SU-DHL-6 (cell line): ENCODE measurements around the gene NEB.

Experiments used
- H2AFZ ChIP-seq: fragments of 200-600 bp; sonication (generic); 2 replicates; pipeline ENCODE4 v1.6.1; 2014; ENCODE audit warnings: low read depth, mild to moderate bottlenecking, moderate library complexity, mixed read lengths, antibody characterized with exemption, low read length; ENCODE audit not compliant: severe bottlenecking
- H3F3A ChIP-seq: fragments of 200-600 bp; shearing (Covaris generic); 2 replicates; pipeline ENCODE4 v1.6.0; 2016; ENCODE audit warnings: antibody characterized with exemption, mild to moderate bottlenecking; ENCODE audit not compliant: insufficient read depth
- H3K27ac ChIP-seq: fragments of 200-600 bp; sonication (generic); 2 replicates; pipeline ENCODE4 v1.5.1; 2016; ENCODE audit warnings: low read depth, mild to moderate bottlenecking, low read length, moderate library complexity, mixed read lengths
- H3K27me3 ChIP-seq: fragments of 200-600 bp; sonication (generic), shearing (Covaris generic); 2 replicates; pipeline ENCODE4 v1.6.0; 2014; ENCODE audit warnings: mild to moderate bottlenecking, low read length
- H3K36me3 ChIP-seq: fragments of 200-600 bp; sonication (generic); 2 replicates; pipeline ENCODE4 v1.6.1; 2014; ENCODE audit warnings: mild to moderate bottlenecking, low read length, mixed read lengths
- H3K4me2 ChIP-seq: fragments of 300-600, 200-600 bp; shearing (Covaris generic), sonication (generic); 2 replicates; pipeline ENCODE4 v1.6.0; 2014; ENCODE audit warnings: low read length, low read depth, mild to moderate bottlenecking; ENCODE audit not compliant: poor library complexity, severe bottlenecking
- H3K4me3 ChIP-seq: fragments of 200-600 bp; sonication (generic); 2 replicates; pipeline ENCODE4 v1.5.1; 2014; ENCODE audit warnings: antibody characterized with exemption, low read length, mild to moderate bottlenecking, mixed read lengths; ENCODE audit not compliant: insufficient read depth, poor library complexity, severe bottlenecking
- H3K79me2 ChIP-seq: fragments of 200-600 bp; sonication (generic); 2 replicates; pipeline ENCODE4 v1.6.1; 2014; ENCODE audit warnings: mild to moderate bottlenecking, low read length, moderate library complexity; ENCODE audit not compliant: insufficient read depth
- H3K9ac ChIP-seq: fragments of 200-600 bp; sonication (generic); 2 replicates; pipeline ENCODE4 v1.7.0; 2014; ENCODE audit warnings: mild to moderate bottlenecking, low read length
- H3K9me2 ChIP-seq: fragments of 200-600 bp; sonication (generic); replicated peaks from 2 replicates; pipeline ENCODE4 v1.6.1; 2014; ENCODE audit warnings: low read length; ENCODE audit not compliant: insufficient read depth
- H3K9me3 ChIP-seq: fragments of 200-600 bp; sonication (generic); 2 replicates; pipeline ENCODE4 v1.6.1; 2014; ENCODE audit warnings: low read length, mixed read lengths; ENCODE audit not compliant: insufficient read depth
- H4K20me1 ChIP-seq: fragments of 200-600 bp; sonication (generic); 2 replicates; pipeline ENCODE4 v1.6.1; 2014; ENCODE audit warnings: low read depth, mild to moderate bottlenecking, antibody characterized with exemption, low read length, moderate library complexity, mixed read lengths
- EZH2phosphoT487 ChIP-seq: fragments of 200-600 bp; sonication (generic), shearing (Covaris generic); conservative IDR thresholded peaks from 2 replicates; pipeline ENCODE4 v1.6.1; 2018; ENCODE audit warnings: mild to moderate bottlenecking, antibody characterized with exemption, low read length, moderate library complexity, mixed read lengths
- TF ChIP-seq, protein P1 (sequence below): fragments of 200-600 bp; sonication (generic); IDR thresholded peaks from one replicate; pipeline ENCODE4 v1.5.1; 2017; ENCODE audit warnings: antibody characterized with exemption, mild to moderate bottlenecking, low read length, moderate library complexity; ENCODE audit not compliant: insufficient read depth, poor library complexity, severe bottlenecking

NEB gene

DNA sequence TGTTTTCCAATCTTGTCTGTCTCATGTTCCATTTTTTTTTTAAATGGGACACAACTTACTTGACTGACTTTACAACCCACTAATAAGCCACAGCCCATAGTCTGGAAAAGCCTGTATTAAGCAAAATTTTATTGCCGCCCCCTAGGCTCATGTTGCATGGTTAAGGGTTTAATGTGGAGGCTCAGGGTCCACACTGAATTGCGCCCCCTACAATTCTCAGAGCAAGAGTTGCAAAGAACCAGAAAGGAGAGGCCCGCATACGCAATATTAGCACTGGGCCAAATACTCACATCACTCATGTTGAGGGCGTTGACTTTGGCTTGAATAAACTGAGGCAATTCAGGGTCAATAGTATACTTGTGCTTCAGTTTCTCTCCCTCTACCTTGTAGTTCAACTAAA lies 65.5 kb downstream of the NEB start:
- Histone ChIP-seq H3K4me3 (no peak overlapping the region), H3F3A (no peaks in the 10 kb centered on the region), H3K9me3 (no peaks in the 10 kb centered on the region), H3K4me2 (no peak overlapping the region), H3K79me2 (no peaks in the 10 kb centered on the region), H3K27me3 (no peaks in the 10 kb centered on the region), H2AFZ (no peak overlapping the region), H4K20me1 (no peaks in the 10 kb centered on the region), H3K9ac (no peak overlapping the region), H3K36me3 (no peaks in the 10 kb centered on the region), H3K9me2 (no peaks in the 10 kb centered on the region), H3K27ac (no peak overlapping the region)
- TF ChIP-seq EZH2phosphoT487, result no peak
- TF ChIP-seq, protein P1, sequence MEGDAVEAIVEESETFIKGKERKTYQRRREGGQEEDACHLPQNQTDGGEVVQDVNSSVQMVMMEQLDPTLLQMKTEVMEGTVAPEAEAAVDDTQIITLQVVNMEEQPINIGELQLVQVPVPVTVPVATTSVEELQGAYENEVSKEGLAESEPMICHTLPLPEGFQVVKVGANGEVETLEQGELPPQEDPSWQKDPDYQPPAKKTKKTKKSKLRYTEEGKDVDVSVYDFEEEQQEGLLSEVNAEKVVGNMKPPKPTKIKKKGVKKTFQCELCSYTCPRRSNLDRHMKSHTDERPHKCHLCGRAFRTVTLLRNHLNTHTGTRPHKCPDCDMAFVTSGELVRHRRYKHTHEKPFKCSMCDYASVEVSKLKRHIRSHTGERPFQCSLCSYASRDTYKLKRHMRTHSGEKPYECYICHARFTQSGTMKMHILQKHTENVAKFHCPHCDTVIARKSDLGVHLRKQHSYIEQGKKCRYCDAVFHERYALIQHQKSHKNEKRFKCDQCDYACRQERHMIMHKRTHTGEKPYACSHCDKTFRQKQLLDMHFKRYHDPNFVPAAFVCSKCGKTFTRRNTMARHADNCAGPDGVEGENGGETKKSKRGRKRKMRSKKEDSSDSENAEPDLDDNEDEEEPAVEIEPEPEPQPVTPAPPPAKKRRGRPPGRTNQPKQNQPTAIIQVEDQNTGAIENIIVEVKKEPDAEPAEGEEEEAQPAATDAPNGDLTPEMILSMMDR, result no peak

DNA sequence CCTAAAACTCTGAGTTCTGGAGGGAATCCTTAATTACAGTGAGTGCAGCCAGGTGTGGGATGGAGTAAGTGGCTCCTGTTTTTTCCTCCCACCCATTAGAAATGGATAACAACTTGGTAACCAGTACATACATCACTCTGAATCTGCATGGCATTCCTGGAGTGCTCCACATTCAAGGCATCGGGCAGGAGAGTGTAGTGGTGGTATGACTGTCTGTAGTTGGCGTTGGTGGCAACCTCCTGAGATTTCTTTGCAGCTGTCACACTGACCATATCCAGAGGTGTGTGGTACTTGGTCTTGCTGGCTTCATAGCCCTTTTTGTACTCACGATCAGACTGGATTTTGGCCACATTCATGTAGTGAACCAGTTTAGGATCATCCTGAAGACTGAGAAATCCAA lies 68.3 kb downstream of the NEB start:
- Histone ChIP-seq H4K20me1 (no peaks in the 10 kb centered on the region), H3K27ac (no peak overlapping the region), H3K27me3 (no peaks in the 10 kb centered on the region), H3K79me2 (no peaks in the 10 kb centered on the region), H3K9ac (no peak overlapping the region), H3K9me3 (no peaks in the 10 kb centered on the region), H3K36me3 (no peaks in the 10 kb centered on the region), H3K4me2 (no peak overlapping the region), H2AFZ (no peak overlapping the region), H3K4me3 (no peak overlapping the region), H3F3A (no peaks in the 10 kb centered on the region), H3K9me2 (no peaks in the 10 kb centered on the region)
- TF ChIP-seq EZH2phosphoT487, result no peak
- TF ChIP-seq, protein P1, result no peak

DNA sequence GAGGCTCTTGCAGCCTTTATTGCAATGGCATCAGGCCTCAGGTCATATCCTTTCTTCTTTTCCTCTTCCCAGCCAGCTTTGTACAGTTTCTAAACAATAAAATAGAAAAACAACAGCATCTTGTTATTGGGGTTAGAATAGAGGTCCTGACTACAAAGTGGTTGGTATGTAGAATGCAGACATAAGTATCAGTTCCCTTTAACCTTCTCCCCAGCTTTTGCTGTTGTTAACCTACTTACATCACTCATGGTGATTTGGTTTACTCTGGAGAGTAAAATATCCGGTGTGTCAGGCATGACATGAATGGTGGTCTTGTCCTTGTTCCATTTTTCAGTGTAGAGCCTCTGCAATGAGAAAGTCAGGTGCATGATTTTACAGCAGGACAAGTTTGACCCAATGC lies 69.8 kb downstream of the NEB start:
- Histone ChIP-seq H3K4me3 (no peak overlapping the region), H3K79me2 (no peaks in the 10 kb centered on the region), H3K9me3 (no peaks in the 10 kb centered on the region), H3K9ac (no peak overlapping the region), H3K27ac (no peak overlapping the region), H3K27me3 (no peaks in the 10 kb centered on the region), H3K4me2 (no peak overlapping the region), H2AFZ (no peak overlapping the region), H4K20me1 (no peaks in the 10 kb centered on the region), H3F3A (no peaks in the 10 kb centered on the region), H3K36me3 (no peaks in the 10 kb centered on the region), H3K9me2 (no peaks in the 10 kb centered on the region)
- TF ChIP-seq, protein P1, result no peak
- no peak for TF ChIP-seq EZH2phosphoT487
